K562 (cell line): ENCODE data around the gene CAMK2D.

ENCODE experiments used
- CHD4 ChIP-seq: fragments of 200-600 bp; sonication (generic); IDR thresholded peaks from 3 replicates; pipeline ENCODE4 v1.6.1; 2012; ENCODE audit warnings: low read depth, mild to moderate bottlenecking, mixed read lengths, low read length, inconsistent platforms; ENCODE audit not compliant: insufficient read depth, insufficient replicate concordance, poor library complexity, severe bottlenecking
- DACH1 ChIP-seq: fragments of 450-650 bp; IDR thresholded peaks from 2 replicates; pipeline ENCODE4 v1.6.1; 2018; ENCODE audit not compliant: partially characterized antibody
- E2F1 ChIP-seq: sonication (generic); formaldehyde crosslinking; IDR thresholded peaks from 2 replicates; pipeline ENCODE4 v1.8.1; 2023; ENCODE audit warnings: mild to moderate bottlenecking, missing genetic modification reagents, moderate library complexity
- EZH2 ChIP-seq: IDR thresholded peaks from 2 replicates; pipeline ENCODE4 v1.6.1; 2012; ENCODE audit warnings: low read depth, mild to moderate bottlenecking, inconsistent platforms, low read length, borderline replicate concordance
- GTF2A2 ChIP-seq: IDR thresholded peaks from 2 replicates; pipeline ENCODE4 v1.6.1; 2016; ENCODE audit warnings: mild to moderate bottlenecking, missing genetic modification characterization, missing compliant biosample characterization
- HOMEZ ChIP-seq: fragments of 250-450 bp; sonication (Bioruptor Pico); IDR thresholded peaks from 2 replicates; pipeline ENCODE4 v1.4.0; 2020; ENCODE audit warnings: mild to moderate bottlenecking, moderate library complexity
- KAT8 ChIP-seq: fragments of 450-650 bp; IDR thresholded peaks from 2 replicates; pipeline ENCODE4 v1.6.1; 2016; ENCODE audit warnings: low read depth, mild to moderate bottlenecking
- MYC ChIP-seq, 2 experiments: fragments of 250-450 bp in 1 of 2; sonication (Bioruptor Pico) in 1 of 2; IDR thresholded peaks; 2 replicates each; pipeline versions ENCODE4 v1.5.1 to v1.6.1; 2012 to 2021; ENCODE audit warnings: low read depth in 2 of 2, borderline replicate concordance in 1 of 2, improper control_type of control experiment in 1 of 2, low read length in 1 of 2, mild to moderate bottlenecking in 1 of 2, moderate library complexity in 1 of 2
- POLR2A ChIP-seq: fragments of 450-650 bp; conservative IDR thresholded peaks from 2 replicates; pipeline ENCODE4 v1.6.1; 2016
- RBFOX2 ChIP-seq: fragments of 200-400 bp; formaldehyde crosslinking; IDR thresholded peaks from 2 replicates; pipeline ENCODE4 v1.6.1; 2017; ENCODE audit warnings: low read depth, mild to moderate bottlenecking, low read length, moderate library complexity
- TARDBP ChIP-seq: fragments of 450-650 bp; IDR thresholded peaks from 2 replicates; pipeline ENCODE4 v1.6.1; 2016
- ZFPM2 ChIP-seq: fragments of 250-450 bp; sonication (Bioruptor Pico); IDR thresholded peaks from 2 replicates; pipeline ENCODE4 v1.5.1; 2022; ENCODE audit warnings: mild to moderate bottlenecking
- ZFX ChIP-seq: sonication (generic); formaldehyde crosslinking; IDR thresholded peaks from 2 replicates; pipeline ENCODE4 v1.8.0; 2022; ENCODE audit warnings: mild to moderate bottlenecking, missing genetic modification reagents, moderate library complexity
- ZNF76 ChIP-seq: fragments of 250-450 bp; sonication (Bioruptor Pico); IDR thresholded peaks from 2 replicates; pipeline ENCODE4 v1.4.0; 2020; ENCODE audit warnings: mild to moderate bottlenecking, moderate library complexity, borderline replicate concordance

- TF ChIP-seq EZH2 (no peak), CHD4 (no peak), TARDBP (no peak), POLR2A (no peak), ZFPM2 (CRISPR knock-in tag) (no peak), DACH1 (no peak), E2F1 (CRISPR knock-in tag) (no peak), HOMEZ (CRISPR knock-in tag) (no peak), ZFX (CRISPR knock-in tag) (no peak), KAT8 (no peak), RBFOX2 (no peak), MYC (IDR thresholded peaks at IDR 0.05; ENCODE audit: low read depth, low read length) (no peak), MYC (CRISPR knock-in tag; IDR thresholded peaks at IDR 0.05; ENCODE audit: borderline replicate concordance, low read depth) (no peak), ZNF76 (no peak), GTF2A2 (tag) (no peak)
Observed at GRCh38 chr4:113564493-113564892, 197.0 kb downstream of the CAMK2D start.
